ENCODE measurements around the gene APBB1IP.
A peak's percentile ranks its signal among the peaks of the same experiment; 100 is the strongest.
"Not testable (repeated sequence)": the region's sequence is repeated elsewhere in the genome, so short reads cannot be mapped to it uniquely, and the experiment has no call there.

Gene APBB1IP

GRCh38 chr10:26566525-26567350 is 128.6 kb downstream of the APBB1IP start:
- DNase-seq: peak in 1 of 2 experiments; percentile 53

GRCh38 chr10:26567351-26567721 is 129.2 kb downstream of the APBB1IP start:
- peak in 1 of 2 experiments; percentile 27 for DNase-seq

- DNase-seq: no peak
Measured at GRCh38 chr10:26571655-26572054, 133.5 kb downstream of the APBB1IP start.

- no peak for DNase-seq
Measured at GRCh38 chr10:26573674-26574073, 135.5 kb downstream of the APBB1IP start.

- DNase-seq: no peak
Measured at GRCh38 chr10:26574783-26575182, 136.6 kb downstream of the APBB1IP start.

- not testable (repeated sequence) for DNase-seq
Measured at GRCh38 chr10:26578371-26578770, 140.2 kb downstream of the APBB1IP start.

- DNase-seq: no peak
Measured at GRCh38 chr10:26579256-26580063, 141.3 kb downstream of the APBB1IP start.

GRCh38 chr10:26586211-26586610 is 148.1 kb downstream of the APBB1IP start:
- no peak for DNase-seq

GRCh38 chr10:26588611-26589010 is 150.5 kb downstream of the APBB1IP start:
- DNase-seq: no peak

- not testable (repeated sequence) for DNase-seq
Measured at GRCh38 chr10:26589813-26590212, 151.7 kb downstream of the APBB1IP start.

- no peak for DNase-seq
Measured at GRCh38 chr10:26593896-26594295, 155.8 kb downstream of the APBB1IP start.

- DNase-seq: not testable (repeated sequence)
Measured at GRCh38 chr10:26603283-26603682, 165.1 kb downstream of the APBB1IP start.

GRCh38 chr10:26604320-26605093 is 166.4 kb downstream of the APBB1IP start:
- not testable (repeated sequence) for DNase-seq

- DNase-seq: peak in 1 of 2 experiments; percentile 16
Measured at GRCh38 chr10:26606389-26606877, 168.3 kb downstream of the APBB1IP start.

GRCh38 chr10:26612151-26612915 is 174.2 kb downstream of the APBB1IP start:
- no peak for DNase-seq
